A673 (cell line): Measurements from ENCODE around the gene CMIP.

Source experiments
- CTCF ChIP-seq: fragments of 300-800, 200-600 bp; sonication (generic); conservative IDR thresholded peaks from 2 replicates; pipeline ENCODE4 v1.5.1; 2017; ENCODE audit warnings: low read depth, mild to moderate bottlenecking, antibody characterized with exemption, low read length, moderate library complexity, mixed read lengths
- EZH2 ChIP-seq: fragments of 200-600 bp; sonication (generic); IDR thresholded peaks from 2 replicates; pipeline ENCODE4 v1.6.1; 2017; ENCODE audit warnings: borderline replicate concordance, low read depth, mild to moderate bottlenecking, mixed read lengths, antibody characterized with exemption, low read length; ENCODE audit not compliant: poor library complexity, severe bottlenecking

- TF ChIP-seq CTCF (no peak), EZH2 (no peak)
Measured at GRCh38 chr16:81472391-81472790, 27.8 kb downstream of the CMIP start.
